ENCODE data around the gene SPATC1L. TPM values are rescaled to one million over a fixed set of nuclear protein-coding genes. Genes with fewer than 3 reads are reported as not detected.

Gene SPATC1L
- total RNA-seq, 1 donor from 2014 or later: 7.2 TPM

GRCh38 chr21:46118316-46119143 is 65.7 kb downstream of the SPATC1L start:
- ATAC-seq: no peak

DNA sequence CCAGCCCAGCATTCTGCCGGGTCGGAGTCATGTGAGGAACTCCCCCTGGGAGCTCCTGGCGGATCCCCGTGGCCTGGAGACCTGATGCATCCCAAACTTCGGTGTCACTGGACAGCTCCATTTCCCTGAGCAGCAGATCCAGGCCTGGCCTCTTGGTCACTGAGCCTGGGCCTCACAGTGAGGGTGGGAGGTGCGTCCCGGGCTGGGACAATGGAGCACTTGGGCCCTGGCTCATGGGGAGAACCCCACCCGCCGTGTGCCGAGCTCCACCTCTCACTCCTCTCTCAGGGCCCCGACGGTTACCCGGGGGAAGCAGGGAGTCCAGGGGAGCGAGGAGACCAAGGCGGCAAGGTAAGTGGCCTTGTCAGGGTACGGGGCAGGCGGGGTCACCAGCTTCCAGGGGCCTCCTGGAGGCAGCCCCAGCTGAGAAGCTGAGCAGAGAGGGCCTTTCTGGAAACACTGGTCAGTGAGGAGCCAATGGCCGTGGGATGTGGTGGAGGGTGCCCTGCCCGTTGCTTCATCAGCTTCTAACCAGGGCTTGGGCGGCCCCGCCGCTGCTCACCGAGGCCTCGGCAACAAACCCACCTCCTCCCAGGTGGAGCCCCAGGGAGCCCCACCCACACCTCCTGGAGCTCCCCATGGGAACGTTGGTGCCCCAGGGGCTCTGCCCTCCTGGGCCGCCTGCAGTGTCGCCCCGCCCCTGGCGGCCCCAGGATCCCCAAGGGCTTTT is 66.5 kb downstream of the SPATC1L start:
- ATAC-seq: no peak

- no peak for ATAC-seq
Measured at GRCh38 chr21:46116776-46117585, 67.3 kb downstream of the SPATC1L start.

DNA sequence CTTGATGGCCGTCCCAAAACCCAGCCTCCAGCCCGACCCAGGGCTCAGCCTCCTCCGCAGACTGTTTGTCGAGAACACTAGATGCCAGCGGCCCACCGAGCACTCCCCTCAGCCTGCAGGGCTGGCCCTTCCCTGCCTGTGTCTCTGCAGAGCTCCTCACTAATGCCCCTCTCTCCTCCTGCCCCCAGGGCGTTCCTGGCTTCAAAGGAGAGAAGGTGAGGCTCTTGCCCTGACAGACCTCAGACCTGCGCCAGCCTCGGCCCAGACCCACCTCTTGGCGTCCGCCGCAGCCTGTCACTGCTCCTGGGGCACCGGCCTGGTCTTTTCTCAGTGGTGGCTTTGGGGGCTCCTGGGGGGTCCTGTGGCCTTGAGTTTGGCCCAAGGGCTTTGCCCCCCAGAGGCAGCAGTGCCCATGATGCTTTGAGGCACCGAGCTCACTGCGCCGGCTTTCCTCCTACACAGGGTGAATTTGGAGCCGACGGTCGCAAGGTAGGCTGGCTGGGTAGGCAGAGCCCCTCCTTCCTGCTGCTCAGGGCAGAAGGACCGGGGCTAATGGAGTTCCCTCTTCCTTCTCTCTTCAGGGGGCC is 68.0 kb downstream of the SPATC1L start:
- no peak for ATAC-seq

GRCh38 chr21:46115441-46116188 is 68.6 kb downstream of the SPATC1L start:
- no peak for ATAC-seq

DNA sequence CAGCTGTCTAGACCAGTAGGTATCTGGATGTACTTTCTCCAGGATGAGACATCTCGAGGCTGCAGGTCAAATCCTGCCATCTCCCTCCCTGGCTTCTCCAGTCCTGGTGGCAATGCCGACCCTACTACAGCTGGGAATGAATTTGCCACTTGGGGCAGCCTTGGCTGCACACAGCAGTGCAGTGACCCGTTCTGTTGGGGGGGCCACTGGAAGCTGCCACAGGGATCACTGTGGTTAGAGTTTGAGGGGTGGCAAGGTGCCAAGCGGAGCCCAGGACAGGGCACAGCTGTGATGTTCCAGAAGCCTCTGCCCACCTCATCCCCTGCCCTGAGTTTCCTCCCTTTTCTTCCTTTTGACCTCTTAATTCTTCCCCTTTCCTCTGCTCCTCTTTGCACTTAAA is 69.3 kb downstream of the SPATC1L start:
- no peak for ATAC-seq

GRCh38 chr21:46113497-46114176 is 70.6 kb downstream of the SPATC1L start:
- ATAC-seq: no peak

DNA sequence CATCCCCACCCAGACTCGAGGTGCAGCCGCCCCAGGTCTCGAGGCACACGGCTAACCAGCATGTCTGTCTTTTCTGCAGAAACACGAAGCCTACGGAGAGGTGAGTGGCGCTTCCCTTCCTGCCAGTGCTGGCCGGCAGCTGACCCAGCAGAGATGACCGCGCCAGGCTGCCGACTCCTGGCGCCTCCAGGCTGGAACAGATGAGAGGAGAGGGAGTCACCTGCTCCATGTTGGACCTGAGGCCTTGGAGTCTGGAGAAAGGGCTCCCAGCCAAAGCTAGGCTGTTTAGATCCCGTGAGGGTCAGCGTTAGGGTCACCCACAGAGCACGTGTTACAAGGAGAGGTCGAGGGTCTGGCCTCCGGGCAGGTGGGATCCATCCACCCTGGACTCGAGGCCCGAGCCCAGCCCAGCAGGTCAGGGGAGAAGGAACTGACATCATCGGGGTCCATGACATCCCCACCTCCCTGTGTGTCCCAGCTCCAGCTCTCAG is 71.5 kb downstream of the SPATC1L start:
- no peak for ATAC-seq

DNA sequence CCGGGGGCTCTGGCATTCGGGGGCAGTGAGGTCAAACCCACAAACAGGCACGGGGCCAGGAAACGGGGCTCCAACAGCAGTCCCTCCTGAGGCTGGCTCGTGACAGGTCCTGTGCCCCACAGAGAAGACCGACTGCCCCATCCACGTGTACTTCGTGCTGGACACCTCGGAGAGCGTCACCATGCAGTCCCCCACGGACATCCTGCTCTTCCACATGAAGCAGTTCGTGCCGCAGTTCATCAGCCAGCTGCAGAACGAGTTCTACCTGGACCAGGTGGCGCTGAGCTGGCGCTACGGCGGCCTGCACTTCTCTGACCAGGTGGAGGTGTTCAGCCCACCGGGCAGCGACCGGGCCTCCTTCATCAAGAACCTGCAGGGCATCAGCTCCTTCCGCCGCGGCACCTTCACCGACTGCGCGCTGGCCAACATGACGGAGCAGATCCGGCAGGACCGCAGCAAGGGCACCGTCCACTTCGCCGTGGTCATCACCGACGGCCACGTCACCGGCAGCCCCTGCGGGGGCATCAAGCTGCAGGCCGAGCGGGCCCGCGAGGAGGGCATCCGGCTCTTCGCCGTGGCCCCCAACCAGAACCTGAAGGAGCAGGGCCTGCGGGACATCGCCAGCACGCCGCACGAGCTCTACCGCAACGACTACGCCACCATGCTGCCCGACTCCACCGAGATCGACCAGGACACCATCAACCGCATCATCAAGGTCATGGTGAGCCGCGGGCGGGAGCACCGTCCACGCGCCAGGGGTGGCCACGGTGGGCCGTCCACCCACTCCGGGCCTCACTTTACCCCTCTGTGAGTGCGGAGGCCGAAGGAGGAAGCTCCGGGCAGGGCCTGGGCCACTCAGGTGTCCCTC is 72.2 kb downstream of the SPATC1L start:
- no peak for ATAC-seq

GRCh38 chr21:46111193-46111571 is 73.1 kb downstream of the SPATC1L start:
- no peak for ATAC-seq

Other genes starting within 250 kb of the SPATC1L start
- gene COL6A1, start 202.7 kb downstream of the SPATC1L start, total RNA-seq: 17.8 TPM
- gene COL6A2, start 86.3 kb downstream of the SPATC1L start, total RNA-seq: 20.5 TPM
- 0.36 TPM for gene FTCD, start 28.9 kb downstream of the SPATC1L start, total RNA-seq
- gene LSS, start 44.3 kb upstream of the SPATC1L start, total RNA-seq: 92.6 TPM
- gene MCM3AP, start 101.2 kb upstream of the SPATC1L start, total RNA-seq: 53.6 TPM
- gene YBEY, start 101.9 kb upstream of the SPATC1L start, total RNA-seq: 11.9 TPM
- 4.7 TPM for gene C21orf58, start 139.4 kb upstream of the SPATC1L start, total RNA-seq
- 18.1 TPM for gene PCNT, start 139.7 kb upstream of the SPATC1L start, total RNA-seq